CD4-positive, alpha-beta T cell treated with Interleukin-1 beta for 1 hour (primary cell): Measurements from ENCODE around the gene TACO1.

Experiments
- DNase-seq, 2 donors: peaks; one replicate each; pipeline ENCODE4 v3.0.0-alpha.2; 2020 to 2022

TACO1 gene

GRCh38 chr17:63641692-63642448 lies 41.2 kb downstream of the TACO1 start:
- peak; percentile 3 to 57 for DNase-seq

GRCh38 chr17:63644846-63645245 lies 44.2 kb downstream of the TACO1 start:
- no peak for DNase-seq

GRCh38 chr17:63645775-63646487 lies 45.2 kb downstream of the TACO1 start:
- no peak for DNase-seq

- DNase-seq: no peak
These were observed 45.8 kb downstream of the TACO1 start for GRCh38 chr17:63646488-63646806.

- DNase-seq: no peak
These were observed 46.5 kb downstream of the TACO1 start for GRCh38 chr17:63647065-63647725.

GRCh38 chr17:63647936-63648335 lies 47.2 kb downstream of the TACO1 start:
- DNase-seq: no peak

GRCh38 chr17:63649813-63650212 lies 49.1 kb downstream of the TACO1 start:
- peak in 1 of 2 donors; percentile 5 for DNase-seq

- DNase-seq: no peak
These were observed 51.4 kb downstream of the TACO1 start for GRCh38 chr17:63652106-63652505.

GRCh38 chr17:63653050-63653449 lies 52.4 kb downstream of the TACO1 start:
- no peak for DNase-seq

- DNase-seq: no peak
These were observed 57.1 kb downstream of the TACO1 start for GRCh38 chr17:63657786-63658185.
